22Rv1 (cell line): ENCODE measurements around the gene PHTF2.
"Not testable (repeated sequence)": the region's sequence is repeated elsewhere in the genome, so short reads cannot be mapped to it uniquely, and the experiment has no call there.

Source experiments
- ZFX ChIP-seq: fragments of 450-650 bp; IDR thresholded peaks from 2 replicates; pipeline ENCODE4 v1.6.1; 2017; ENCODE audit warnings: antibody characterized with exemption, borderline replicate concordance
- TF ChIP-seq, protein P1 (sequence below): fragments of 450-650 bp; IDR thresholded peaks from 2 replicates; pipeline ENCODE4 v1.5.1; 2017; ENCODE audit warnings: mild to moderate bottlenecking

DNA sequence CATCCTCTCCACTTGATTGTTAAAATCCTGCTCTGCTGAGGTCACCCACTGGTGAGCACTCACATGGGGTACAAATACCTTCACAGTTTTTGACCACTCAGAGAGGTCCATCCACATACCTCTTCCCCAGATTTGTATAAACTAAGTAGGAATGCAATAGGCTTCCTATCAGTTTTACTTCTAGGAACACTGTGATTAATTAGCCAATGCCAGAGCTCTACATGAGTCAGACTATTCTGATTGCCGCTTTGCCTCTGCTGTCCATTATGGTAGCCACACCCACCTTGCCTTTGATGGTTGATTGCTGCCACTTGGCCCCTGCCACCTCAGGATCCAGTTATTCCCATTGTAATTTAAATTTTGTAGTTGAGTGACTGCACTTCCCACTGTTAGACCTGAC, 73.7 kb downstream of the PHTF2 start:
- TF ChIP-seq ZFX: not testable (repeated sequence)
- TF ChIP-seq, protein P1, sequence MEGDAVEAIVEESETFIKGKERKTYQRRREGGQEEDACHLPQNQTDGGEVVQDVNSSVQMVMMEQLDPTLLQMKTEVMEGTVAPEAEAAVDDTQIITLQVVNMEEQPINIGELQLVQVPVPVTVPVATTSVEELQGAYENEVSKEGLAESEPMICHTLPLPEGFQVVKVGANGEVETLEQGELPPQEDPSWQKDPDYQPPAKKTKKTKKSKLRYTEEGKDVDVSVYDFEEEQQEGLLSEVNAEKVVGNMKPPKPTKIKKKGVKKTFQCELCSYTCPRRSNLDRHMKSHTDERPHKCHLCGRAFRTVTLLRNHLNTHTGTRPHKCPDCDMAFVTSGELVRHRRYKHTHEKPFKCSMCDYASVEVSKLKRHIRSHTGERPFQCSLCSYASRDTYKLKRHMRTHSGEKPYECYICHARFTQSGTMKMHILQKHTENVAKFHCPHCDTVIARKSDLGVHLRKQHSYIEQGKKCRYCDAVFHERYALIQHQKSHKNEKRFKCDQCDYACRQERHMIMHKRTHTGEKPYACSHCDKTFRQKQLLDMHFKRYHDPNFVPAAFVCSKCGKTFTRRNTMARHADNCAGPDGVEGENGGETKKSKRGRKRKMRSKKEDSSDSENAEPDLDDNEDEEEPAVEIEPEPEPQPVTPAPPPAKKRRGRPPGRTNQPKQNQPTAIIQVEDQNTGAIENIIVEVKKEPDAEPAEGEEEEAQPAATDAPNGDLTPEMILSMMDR: not testable (repeated sequence)
